ENCODE results near the gene PPP2R5A. TPM values are rescaled to one million over a fixed set of nuclear protein-coding genes. Genes with fewer than 3 reads are reported as not detected.

Gene PPP2R5A
- total RNA-seq, 2 donors from 2014 or later, result 40.7 to 41.4 TPM

GRCh38 chr1:212237651-212238050, 47.6 kb upstream of the PPP2R5A start:
- Mint-ChIP-seq H3K27ac (no peak overlapping the region), H3K36me3 (ENCODE audit: low read depth) (no peaks in the 10 kb centered on the region), H3K4me3 (no peak overlapping the region), H3K9me3 (no peaks in the 10 kb centered on the region), H3K4me1 (peaks cover 36% of the 10 kb centered on the region), H3K27me3 (ENCODE audit: insufficient read depth) (no peaks in the 10 kb centered on the region)
- Histone ChIP-seq H3K27ac (ENCODE audit: low read depth, low read length) (no peak overlapping the region), H3K4me1 (ENCODE audit: control insufficient read depth, insufficient read depth, low read length) (peaks cover 22% of the 10 kb centered on the region), H3K4me3 (ENCODE audit: low read length) (no peak overlapping the region), H3K9me3 (ENCODE audit: control insufficient read depth, low read length) (no peaks in the 10 kb centered on the region), H3K9ac (ENCODE audit: extremely low read depth, low read length, poor library complexity, severe bottlenecking) (no peak overlapping the region), H3K36me3 (ENCODE audit: control insufficient read depth, insufficient read depth, low read length) (no peaks in the 10 kb centered on the region), H3K27me3 (ENCODE audit: control insufficient read depth, insufficient read depth, low read length, poor library complexity, severe bottlenecking) (no peaks in the 10 kb centered on the region)
- TF ChIP-seq, protein P1, sequence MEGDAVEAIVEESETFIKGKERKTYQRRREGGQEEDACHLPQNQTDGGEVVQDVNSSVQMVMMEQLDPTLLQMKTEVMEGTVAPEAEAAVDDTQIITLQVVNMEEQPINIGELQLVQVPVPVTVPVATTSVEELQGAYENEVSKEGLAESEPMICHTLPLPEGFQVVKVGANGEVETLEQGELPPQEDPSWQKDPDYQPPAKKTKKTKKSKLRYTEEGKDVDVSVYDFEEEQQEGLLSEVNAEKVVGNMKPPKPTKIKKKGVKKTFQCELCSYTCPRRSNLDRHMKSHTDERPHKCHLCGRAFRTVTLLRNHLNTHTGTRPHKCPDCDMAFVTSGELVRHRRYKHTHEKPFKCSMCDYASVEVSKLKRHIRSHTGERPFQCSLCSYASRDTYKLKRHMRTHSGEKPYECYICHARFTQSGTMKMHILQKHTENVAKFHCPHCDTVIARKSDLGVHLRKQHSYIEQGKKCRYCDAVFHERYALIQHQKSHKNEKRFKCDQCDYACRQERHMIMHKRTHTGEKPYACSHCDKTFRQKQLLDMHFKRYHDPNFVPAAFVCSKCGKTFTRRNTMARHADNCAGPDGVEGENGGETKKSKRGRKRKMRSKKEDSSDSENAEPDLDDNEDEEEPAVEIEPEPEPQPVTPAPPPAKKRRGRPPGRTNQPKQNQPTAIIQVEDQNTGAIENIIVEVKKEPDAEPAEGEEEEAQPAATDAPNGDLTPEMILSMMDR (conservative IDR thresholded peaks at IDR 0.05), result no peak
- DNase-seq, result no peak

GRCh38 chr1:212238552-212238951, 46.7 kb upstream of the PPP2R5A start:
- Mint-ChIP-seq H3K4me3 (no peak overlapping the region), H3K36me3 (ENCODE audit: low read depth) (no peaks in the 10 kb centered on the region), H3K27ac (peak overlapping the region; percentile 85), H3K4me1 (peaks cover 39% of the 10 kb centered on the region), H3K27me3 (ENCODE audit: insufficient read depth) (no peaks in the 10 kb centered on the region), H3K9me3 (no peaks in the 10 kb centered on the region)
- peak overlapping the region; percentile 4 for H3K9ac ChIP-seq (ENCODE audit: extremely low read depth, low read length, poor library complexity, severe bottlenecking)
- TF ChIP-seq, protein P1 (conservative IDR thresholded peaks at IDR 0.05), result no peak
- H3K4me3 ChIP-seq (ENCODE audit: low read length), result no peak overlapping the region
- DNase-seq, result no peak
- H3K9me3 ChIP-seq (ENCODE audit: control insufficient read depth, low read length), result no peaks in the 10 kb centered on the region
- no peaks in the 10 kb centered on the region for H3K36me3 ChIP-seq (ENCODE audit: control insufficient read depth, insufficient read depth, low read length)
- 68 to 77% methylated on average over 2 to 4 of the region's 4 CpGs for WGBS, 2 experiments (ENCODE audit: insufficient coverage in 1 of 2, insufficient read length in 1 of 2)
- no peak overlapping the region for H3K27ac ChIP-seq (ENCODE audit: low read depth, low read length)
- H3K27me3 ChIP-seq (ENCODE audit: control insufficient read depth, insufficient read depth, low read length, poor library complexity, severe bottlenecking), result no peaks in the 10 kb centered on the region
- H3K4me1 ChIP-seq (ENCODE audit: control insufficient read depth, insufficient read depth, low read length), result peaks cover 22% of the 10 kb centered on the region

- H3K4me3 Mint-ChIP-seq, result no peak overlapping the region
- no peaks in the 10 kb centered on the region for H3K27me3 Mint-ChIP-seq (ENCODE audit: insufficient read depth)
- no peaks in the 10 kb centered on the region for H3K9me3 Mint-ChIP-seq
- Histone ChIP-seq H3K9ac (ENCODE audit: extremely low read depth, low read length, poor library complexity, severe bottlenecking) (no peak overlapping the region), H3K27me3 (ENCODE audit: control insufficient read depth, insufficient read depth, low read length, poor library complexity, severe bottlenecking) (no peaks in the 10 kb centered on the region), H3K36me3 (ENCODE audit: control insufficient read depth, insufficient read depth, low read length) (no peaks in the 10 kb centered on the region), H3K4me3 (ENCODE audit: low read length) (no peak overlapping the region), H3K4me1 (ENCODE audit: control insufficient read depth, insufficient read depth, low read length) (peaks cover 17% of the 10 kb centered on the region), H3K9me3 (ENCODE audit: control insufficient read depth, low read length) (no peaks in the 10 kb centered on the region), H3K27ac (ENCODE audit: low read depth, low read length) (no peak overlapping the region)
- H3K4me1 Mint-ChIP-seq, result peaks cover 30% of the 10 kb centered on the region
- 90 to 91% methylated on average over 2 of the region's 2 CpGs for WGBS, 2 experiments (ENCODE audit: insufficient coverage in 1 of 2, insufficient read length in 1 of 2)
- DNase-seq, result no peak
- H3K27ac Mint-ChIP-seq, result no peak overlapping the region
- TF ChIP-seq, protein P1 (conservative IDR thresholded peaks at IDR 0.05), result no peak
- no peaks in the 10 kb centered on the region for H3K36me3 Mint-ChIP-seq (ENCODE audit: low read depth)
These were observed 43.7 kb upstream of the PPP2R5A start for GRCh38 chr1:212241501-212241900.

Data from endodermal cell (in vitro differentiated cells).